Gastroesophageal sphincter (tissue), 3 donors: ENCODE measurements around the gene CCDC33.

Experiments
- EP300 ChIP-seq: sonication (generic); formaldehyde crosslinking; IDR thresholded peaks from one replicate; pipeline ENCODE4 v1.6.1; 2017; ENCODE audit warnings: antibody characterized with exemption, mild to moderate bottlenecking
- POLR2AphosphoS5 ChIP-seq: sonication (generic); formaldehyde crosslinking; IDR thresholded peaks from one replicate; pipeline ENCODE4 v1.6.1; 2017; ENCODE audit warnings: antibody characterized with exemption
- TF ChIP-seq, protein P1 (sequence below), 4 experiments: fragments of 200-600 bp in 2 of 4; fragments of 450-650 bp in 2 of 4; sonication (generic) in 1 of 4; IDR thresholded peaks; one replicate each; pipeline ENCODE4 v1.5.1; 2017 to 2019; ENCODE audit warnings: antibody characterized with exemption in 4 of 4, mild to moderate bottlenecking in 2 of 4, moderate library complexity in 2 of 4

DNA sequence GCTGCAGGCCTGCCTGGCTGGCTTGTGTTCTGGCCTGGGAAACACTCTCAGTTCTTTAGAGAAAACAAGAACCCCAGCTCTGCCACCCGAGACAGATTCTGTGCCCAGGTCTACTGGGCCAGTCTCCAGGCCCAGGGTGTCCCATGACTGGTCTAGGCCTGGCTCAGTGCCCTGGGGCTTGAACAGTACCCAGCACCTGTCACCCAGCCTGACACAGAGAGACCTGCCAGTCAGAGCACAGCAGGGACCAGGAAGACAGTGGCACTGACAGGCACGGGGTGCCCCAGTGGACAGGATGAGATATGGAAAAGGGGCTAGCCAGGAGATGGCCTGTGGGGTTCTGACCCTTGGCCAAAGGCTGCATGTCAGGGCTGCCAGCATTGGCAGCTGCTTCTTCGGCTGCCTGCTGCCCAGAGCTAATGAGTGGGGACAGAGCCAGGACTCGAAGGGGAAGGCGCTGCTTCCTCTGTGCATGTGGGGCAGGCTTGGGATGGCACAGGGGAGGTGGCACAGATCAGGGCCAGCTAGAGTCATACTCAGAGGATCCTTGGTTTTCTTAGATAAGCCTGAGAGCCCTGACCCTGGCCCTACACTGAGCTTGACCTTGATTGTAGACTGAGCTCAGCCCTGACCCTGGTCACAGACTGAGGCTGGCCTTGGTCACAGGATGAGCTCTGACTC, 15.1 kb downstream of the CCDC33 start:
- no peak for TF ChIP-seq EP300
- no peak for TF ChIP-seq POLR2AphosphoS5
- TF ChIP-seq, protein P1, sequence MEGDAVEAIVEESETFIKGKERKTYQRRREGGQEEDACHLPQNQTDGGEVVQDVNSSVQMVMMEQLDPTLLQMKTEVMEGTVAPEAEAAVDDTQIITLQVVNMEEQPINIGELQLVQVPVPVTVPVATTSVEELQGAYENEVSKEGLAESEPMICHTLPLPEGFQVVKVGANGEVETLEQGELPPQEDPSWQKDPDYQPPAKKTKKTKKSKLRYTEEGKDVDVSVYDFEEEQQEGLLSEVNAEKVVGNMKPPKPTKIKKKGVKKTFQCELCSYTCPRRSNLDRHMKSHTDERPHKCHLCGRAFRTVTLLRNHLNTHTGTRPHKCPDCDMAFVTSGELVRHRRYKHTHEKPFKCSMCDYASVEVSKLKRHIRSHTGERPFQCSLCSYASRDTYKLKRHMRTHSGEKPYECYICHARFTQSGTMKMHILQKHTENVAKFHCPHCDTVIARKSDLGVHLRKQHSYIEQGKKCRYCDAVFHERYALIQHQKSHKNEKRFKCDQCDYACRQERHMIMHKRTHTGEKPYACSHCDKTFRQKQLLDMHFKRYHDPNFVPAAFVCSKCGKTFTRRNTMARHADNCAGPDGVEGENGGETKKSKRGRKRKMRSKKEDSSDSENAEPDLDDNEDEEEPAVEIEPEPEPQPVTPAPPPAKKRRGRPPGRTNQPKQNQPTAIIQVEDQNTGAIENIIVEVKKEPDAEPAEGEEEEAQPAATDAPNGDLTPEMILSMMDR (IDR thresholded peaks at IDR 0.05) = no peak
